Kidney (tissue), 14 donors: ENCODE results near the gene ACOXL. TPM values are rescaled to one million over a fixed set of nuclear protein-coding genes. Genes with fewer than 3 reads are reported as not detected.

Experiments
- DNase-seq, 5 donors: peaks; one replicate each; pipeline ENCODE4 v3.0.0-alpha.2; 2013 to 2020
- FAIRE-seq: peaks from 2 replicates; lab custom pipeline; 2012; peaks lifted over from hg19 to GRCh38; lab: Jason Lieb, UNC
- H3K27ac ChIP-seq, 2 donors: one replicate each; pipeline ENCODE4 v1.7.0; 2013; ENCODE audit warnings: low read depth in 2 of 2, low read length in 2 of 2, inconsistent platforms in 1 of 2
- H3K27me3 ChIP-seq: one replicate; pipeline ENCODE4 v1.7.1; 2013; ENCODE audit warnings: low read length, inconsistent platforms; ENCODE audit not compliant: control insufficient read depth, insufficient read depth
- H3K36me3 ChIP-seq, 3 donors: one replicate each; pipeline versions ENCODE4 v1.7.0 to v1.7.1; 2013; ENCODE audit warnings: low read length in 3 of 3, control low read depth in 1 of 3, inconsistent platforms in 1 of 3; ENCODE audit not compliant: insufficient read depth in 3 of 3, control insufficient read depth in 2 of 3
- H3K4me1 ChIP-seq, 3 donors: one replicate each; pipeline versions ENCODE4 v1.7.0 to v1.7.1; 2013; ENCODE audit warnings: low read length in 3 of 3, inconsistent platforms in 1 of 3, low read depth in 1 of 3; ENCODE audit not compliant: control insufficient read depth in 2 of 3, insufficient read depth in 2 of 3
- H3K4me3 ChIP-seq, 3 donors: one replicate each; pipeline versions ENCODE4 v1.7.0 to v1.8.1; 2013; ENCODE audit warnings: low read length in 3 of 3, control low read depth in 1 of 3, inconsistent platforms in 1 of 3
- H3K9ac ChIP-seq, 3 donors: one replicate each; pipeline versions ENCODE4 v1.7.0 to v1.7.1; 2013; ENCODE audit warnings: low read length in 3 of 3, control low read depth in 1 of 3, inconsistent platforms in 1 of 3
- H3K9me3 ChIP-seq, 3 donors: one replicate each; pipeline versions ENCODE4 v1.7.0 to v1.7.1; 2013; ENCODE audit warnings: low read length in 3 of 3, control low read depth in 1 of 3, inconsistent platforms in 1 of 3; ENCODE audit not compliant: control insufficient read depth in 2 of 3, insufficient read depth in 1 of 3
- CTCF ChIP-seq: IDR thresholded peaks from 3 replicates; pipeline ENCODE4 v1.5.1; 2012; ENCODE audit warnings: mild to moderate bottlenecking, moderate library complexity, borderline replicate concordance; ENCODE audit not compliant: insufficient read depth; ENCODE audit errors: extremely low read depth
- intact Hi-C: fragments of 100-400 bp; cut with DNase I; formaldehyde crosslinking; loops from one replicate; pipeline ENCODE4 v1.11.1; 2022
- polyA plus RNA-seq: library from polyadenylated mRNA; stranded (reverse); fragments of 350-450 nt; fragmentation: Illumina TruSeq; extraction: RNeasy Lipid Tissue Mini Kit (QIAGEN cat#74804); gene quantifications from one replicate; pipeline ENCODE4 v1.2.3, GENCODE V29; 2014; ENCODE audit warnings: low read depth, low replicate concordance; ENCODE audit not compliant: insufficient read depth
- total RNA-seq: library from RNA; stranded (reverse); fragmentation: NEBNext Ultra II Directional; extraction: Animal tissue kit (Norgen Biotek cat#: 25700); gene quantifications from one replicate; pipeline ENCODE4 v1.2.1, GENCODE V29; 2021
- donor health status: control.
- donor health status: control.
- donor health status: control.
- donor health status: control.
- donor health status: control.
- donor health status: DM: yes; HTN: yes; CAD: no.
- donor health status: Normal renal cell carcinoma (clear cell type).

The ACOXL gene
- total and polyA plus RNA-seq, 2 donors from 2014 or later = 2.0 TPM; not detected in 1

- H3K27ac ChIP-seq = no peak overlapping the region
- intact Hi-C loops = no loop called here
- peaks cover 3 to 29% (median 21%) of the 10 kb centered on the region in 3 donors for H3K36me3 ChIP-seq
- no peaks in the 10 kb centered on the region for H3K27me3 ChIP-seq
- H3K9ac ChIP-seq = no peak overlapping the region
- DNase-seq = no peak
- H3K4me3 ChIP-seq = no peak overlapping the region
- TF ChIP-seq CTCF = no peak
- H3K9me3 ChIP-seq = no peaks in the 10 kb centered on the region
- no peaks in the 10 kb centered on the region for H3K4me1 ChIP-seq
- FAIRE-seq = no peak
Measured at GRCh38 chr2:111155610-111156009, 423.2 kb downstream of the ACOXL start.

- Histone ChIP-seq H3K4me3 (no peak overlapping the region), H3K4me1 (no peaks in the 10 kb centered on the region), H3K9ac (no peak overlapping the region), H3K27me3 (no peaks in the 10 kb centered on the region), H3K27ac (no peak overlapping the region), H3K9me3 (no peaks in the 10 kb centered on the region), H3K36me3 (peaks cover 3 to 27% (median 19%) of the 10 kb centered on the region in 3 donors)
- intact Hi-C loops = no loop called here
- DNase-seq (no peak), FAIRE-seq (no peak)
- no peak for TF ChIP-seq CTCF
Measured at GRCh38 chr2:111156529-111156928, 424.2 kb downstream of the ACOXL start.

- H3K9me3 ChIP-seq = no peaks in the 10 kb centered on the region
- no peak overlapping the region for H3K9ac ChIP-seq
- H3K27me3 ChIP-seq = no peaks in the 10 kb centered on the region
- H3K4me1 ChIP-seq = peaks cover 0 to under 1% (median 0%) of the 10 kb centered on the region in 3 donors
- FAIRE-seq (no peak), DNase-seq (no peak)
- no peak overlapping the region for H3K4me3 ChIP-seq
- H3K36me3 ChIP-seq = peaks cover 3 to 20% (median 13%) of the 10 kb centered on the region in 3 donors
- H3K27ac ChIP-seq = no peak overlapping the region
- no peak for TF ChIP-seq CTCF
- intact Hi-C loops = no loop called here
Measured at GRCh38 chr2:111157071-111157661, 424.8 kb downstream of the ACOXL start.
